Fibroblast of the aortic adventitia (primary cell): ENCODE measurements around the gene DOCK10. TPM values are rescaled to one million over a fixed set of nuclear protein-coding genes. Genes with fewer than 3 reads are reported as not detected.

Experiments
- DNase-seq: peaks from one replicate; pipeline ENCODE4 v3.0.0-alpha.2; 2010; ENCODE audit warnings: low read depth
- H3K4me3 ChIP-seq: 2 replicates; pipeline ENCODE4 v1.5.1; 2011; ENCODE audit warnings: low read depth, mild to moderate bottlenecking, control low read depth, low read length, moderate library complexity
- CTCF ChIP-seq: IDR thresholded peaks from 2 replicates; pipeline ENCODE4 v1.5.1; 2011; ENCODE audit warnings: mild to moderate bottlenecking, low read length, control low read depth, inconsistent platforms; ENCODE audit not compliant: insufficient read depth
- small RNA-seq: library from RNA; depleted of rRNA; stranded (forward); fragments of <200 nt; gene quantifications from one replicate; pipeline ENCODE3, GENCODE V24; 2012
- total RNA-seq: library from RNA; depleted of rRNA; stranded (reverse); fragments of >200 nt; gene quantifications from 2 replicates; pipeline ENCODE4 v1.2.3, GENCODE V29; 2012; ENCODE audit warnings: low replicate concordance

DOCK10 gene
- total RNA-seq, 1 donor, result 66.2 TPM

DNA sequence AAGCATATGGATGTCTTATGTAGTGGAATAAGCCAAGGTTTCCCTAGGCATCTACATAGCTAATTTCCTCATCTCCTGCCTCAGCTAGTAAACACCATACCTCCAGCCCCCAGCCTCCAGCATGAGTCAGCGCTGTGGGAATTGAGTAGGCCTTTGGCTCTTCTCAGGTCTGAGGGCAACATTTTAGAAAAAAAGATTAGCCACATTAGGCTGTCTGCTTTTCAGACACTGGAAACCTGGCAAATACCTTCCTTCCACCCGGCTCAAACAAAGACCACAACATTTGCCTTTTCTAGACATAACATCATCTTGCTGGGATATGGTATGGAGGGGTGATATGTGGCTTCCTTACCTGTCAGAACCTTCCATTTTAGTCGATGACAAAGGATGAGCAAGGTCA lies 320.0 kb downstream of the DOCK10 start:
- peak; percentile 6 for DNase-seq
- no peak overlapping the region for H3K4me3 ChIP-seq
- TF ChIP-seq CTCF, result no peak

GRCh38 chr2:224716921-224717320 lies 325.3 kb downstream of the DOCK10 start:
- no peak for DNase-seq
- no peak for TF ChIP-seq CTCF
- no peak overlapping the region for H3K4me3 ChIP-seq

- DNase-seq, result no peak
These were observed 326.1 kb downstream of the DOCK10 start, which contains the start of gene CCDC195 for GRCh38 chr2:224716201-224716600. Gene CCDC195, minus strand, starts transcription at chr2:224716365. Its CDS starts 0 bp downstream, at chr2:224716365.

More at GRCh38 chr2:224716201-224716600, 326.1 kb downstream of the DOCK10 start, which contains the start of gene CCDC195:
- TF ChIP-seq CTCF, result no peak
- no peak within 1 kb of the TSS for H3K4me3 ChIP-seq

Small RNAs within 50 kb of the gene (small RNA-seq; reads per million reads assigned to genes)
- gene MIR4439, result not detected
